ENCODE results near the gene GSG1L.

The GSG1L gene

DNA sequence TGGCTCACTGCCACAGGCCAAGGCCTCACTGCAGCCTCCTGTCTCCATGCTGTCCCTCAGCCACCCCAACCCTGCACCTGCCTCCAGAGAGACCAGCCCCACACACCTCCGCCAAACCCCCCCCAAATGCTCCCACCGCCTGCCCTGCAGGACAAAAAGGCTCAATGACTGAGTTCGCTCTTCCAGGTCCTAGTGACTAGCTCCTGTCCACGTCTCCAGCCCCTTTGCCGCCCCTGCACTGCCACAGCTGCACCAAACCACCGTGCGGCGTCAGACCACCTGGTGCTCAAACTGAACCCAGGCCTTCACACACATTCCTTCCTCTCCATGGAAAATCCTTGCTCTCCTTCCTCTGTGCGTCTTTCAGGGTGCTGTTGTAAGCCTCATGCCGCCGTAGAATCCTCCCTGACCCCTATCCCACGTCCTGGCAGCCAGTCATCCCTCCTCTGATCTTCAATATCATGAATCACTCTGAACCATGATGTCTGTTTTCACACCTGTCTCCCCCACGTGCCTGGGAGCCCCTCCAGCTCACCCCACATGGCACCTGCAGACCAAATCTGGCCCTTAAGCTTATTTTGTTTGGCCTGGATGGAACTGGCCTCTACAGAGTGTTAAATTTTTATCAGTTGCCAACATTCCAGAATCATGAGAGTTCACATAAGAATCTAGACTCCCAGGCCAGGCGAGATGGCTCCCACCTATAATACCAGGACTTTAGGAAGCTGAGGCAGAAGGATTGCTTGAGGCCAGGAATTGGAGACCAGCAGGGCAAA, 4.3 kb upstream of the GSG1L start:
- FAIRE-seq (no peak), DNase-seq (ENCODE audit: insufficient read length, low spot score) (no peak)

DNA sequence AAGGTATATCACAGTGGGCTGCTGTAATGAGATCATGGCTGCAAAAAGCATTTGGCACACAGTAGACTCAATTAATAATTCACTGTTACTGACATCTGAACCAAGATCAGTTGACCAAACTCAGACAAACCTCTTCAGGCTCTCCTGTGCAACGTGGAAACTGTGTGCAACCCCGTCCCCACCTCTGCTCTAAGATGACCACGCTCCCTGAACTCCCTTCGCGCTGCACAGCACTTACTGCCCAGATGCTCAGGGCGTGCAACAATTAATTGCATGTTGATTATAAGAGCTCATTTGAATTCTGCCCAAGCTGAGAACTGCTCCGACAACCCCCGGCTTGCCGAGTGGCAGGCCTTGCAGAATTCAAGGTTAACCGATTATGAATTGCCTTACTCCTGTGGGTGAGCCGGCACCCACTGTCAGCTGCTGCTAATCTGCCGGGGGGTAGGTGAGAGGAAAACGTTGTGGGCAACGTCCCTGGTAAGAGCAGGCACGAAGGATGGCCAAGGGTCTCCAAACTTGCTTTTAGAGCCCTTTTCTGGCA, 1.3 kb upstream of the GSG1L start:
- no peak for FAIRE-seq
- DNase-seq (ENCODE audit: insufficient read length, low spot score), result no peak

GRCh38 chr16:28064150-28064549, 636 bp upstream of the GSG1L start:
- no peak for FAIRE-seq
- DNase-seq (ENCODE audit: insufficient read length, low spot score), result no peak

DNA sequence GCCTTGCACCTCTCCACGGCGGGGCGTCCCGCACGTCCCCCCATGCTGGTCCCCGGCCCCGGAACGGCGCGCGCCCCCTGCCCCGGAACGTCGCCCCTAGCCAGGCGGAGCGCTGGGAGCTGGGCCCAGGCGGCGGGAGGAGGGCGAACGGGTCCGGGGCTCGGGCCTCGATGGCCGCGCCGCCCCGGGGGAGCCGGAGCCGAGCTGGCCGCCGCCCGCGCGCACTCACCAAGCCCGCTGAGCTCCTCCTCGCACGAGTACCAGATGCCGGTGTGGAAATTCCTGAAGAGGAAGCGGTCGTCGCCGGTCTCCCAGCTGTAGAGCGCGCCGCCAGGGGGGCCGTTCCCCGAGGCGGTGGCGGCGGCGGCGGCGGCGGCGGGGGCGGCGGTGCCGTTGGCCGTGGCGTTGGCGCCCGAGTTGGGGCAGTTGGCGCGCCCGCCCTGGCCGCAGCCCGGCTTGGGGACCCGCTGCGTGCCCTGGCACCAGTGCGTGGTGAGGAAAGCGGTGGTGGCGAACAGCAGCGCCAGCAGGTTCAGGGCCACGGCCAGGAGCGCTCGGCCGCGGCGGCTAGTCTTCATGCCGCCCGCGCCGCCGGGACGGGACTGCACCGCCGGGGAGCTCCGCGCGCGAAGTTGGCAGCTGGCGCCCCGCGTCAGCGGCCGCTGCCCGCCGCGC, 530 bp downstream of the GSG1L start:
- DNase-seq (ENCODE audit: insufficient read length, low spot score), result no peak
- no peak for FAIRE-seq

- no peak for FAIRE-seq
- no peak for DNase-seq (ENCODE audit: insufficient read length, low spot score)
These were observed 1.2 kb downstream of the GSG1L start for GRCh38 chr16:28062261-28062846.

- FAIRE-seq (no peak), DNase-seq (ENCODE audit: insufficient read length, low spot score) (no peak)
These were observed 2.0 kb downstream of the GSG1L start for GRCh38 chr16:28061352-28062101.

DNA sequence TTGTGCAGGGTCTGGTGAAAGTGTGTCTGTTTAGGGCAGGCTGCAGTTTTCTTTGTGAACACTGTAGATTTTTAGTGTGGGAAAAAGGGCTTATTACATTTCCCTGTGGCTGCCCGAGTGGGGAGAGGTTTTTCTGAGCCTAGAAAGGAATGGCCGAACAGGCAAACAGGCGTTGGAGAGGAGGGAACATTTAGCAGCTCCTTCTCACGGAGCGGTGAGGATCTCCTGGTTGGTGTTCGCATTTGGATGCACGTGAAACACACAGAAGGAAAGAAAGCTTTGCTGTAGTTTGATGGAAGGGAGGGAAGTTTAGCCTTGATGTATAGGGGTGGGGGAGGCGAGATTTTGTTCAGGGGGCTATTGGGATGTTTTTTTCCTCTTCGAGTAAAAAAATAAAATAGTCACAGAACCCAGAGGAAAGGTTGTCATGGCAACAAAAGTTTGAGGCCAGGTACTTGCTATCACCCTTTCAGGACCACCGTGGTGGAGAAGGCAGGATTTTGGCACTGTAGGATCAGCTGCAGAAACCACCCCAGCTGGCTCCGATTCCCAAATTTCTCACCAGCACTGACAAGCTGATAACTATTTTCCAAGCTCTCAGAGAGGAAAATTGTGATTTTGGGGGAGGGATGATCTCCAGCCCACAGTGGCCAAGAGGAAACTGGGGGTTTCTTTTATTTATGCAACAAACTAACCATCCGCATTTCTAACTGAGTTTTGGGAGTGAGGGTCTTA, 3.5 kb downstream of the GSG1L start:
- FAIRE-seq (no peak), DNase-seq (ENCODE audit: insufficient read length, low spot score) (no peak)

- FAIRE-seq, result no peak
- DNase-seq (ENCODE audit: insufficient read length, low spot score), result no peak
These were observed 4.5 kb downstream of the GSG1L start for GRCh38 chr16:28058839-28059589.

GRCh38 chr16:28057949-28058348, 5.6 kb downstream of the GSG1L start:
- FAIRE-seq (no peak), DNase-seq (ENCODE audit: insufficient read length, low spot score) (no peak)

GRCh38 chr16:28053461-28053860, 10.1 kb downstream of the GSG1L start:
- FAIRE-seq, result no peak

DNA sequence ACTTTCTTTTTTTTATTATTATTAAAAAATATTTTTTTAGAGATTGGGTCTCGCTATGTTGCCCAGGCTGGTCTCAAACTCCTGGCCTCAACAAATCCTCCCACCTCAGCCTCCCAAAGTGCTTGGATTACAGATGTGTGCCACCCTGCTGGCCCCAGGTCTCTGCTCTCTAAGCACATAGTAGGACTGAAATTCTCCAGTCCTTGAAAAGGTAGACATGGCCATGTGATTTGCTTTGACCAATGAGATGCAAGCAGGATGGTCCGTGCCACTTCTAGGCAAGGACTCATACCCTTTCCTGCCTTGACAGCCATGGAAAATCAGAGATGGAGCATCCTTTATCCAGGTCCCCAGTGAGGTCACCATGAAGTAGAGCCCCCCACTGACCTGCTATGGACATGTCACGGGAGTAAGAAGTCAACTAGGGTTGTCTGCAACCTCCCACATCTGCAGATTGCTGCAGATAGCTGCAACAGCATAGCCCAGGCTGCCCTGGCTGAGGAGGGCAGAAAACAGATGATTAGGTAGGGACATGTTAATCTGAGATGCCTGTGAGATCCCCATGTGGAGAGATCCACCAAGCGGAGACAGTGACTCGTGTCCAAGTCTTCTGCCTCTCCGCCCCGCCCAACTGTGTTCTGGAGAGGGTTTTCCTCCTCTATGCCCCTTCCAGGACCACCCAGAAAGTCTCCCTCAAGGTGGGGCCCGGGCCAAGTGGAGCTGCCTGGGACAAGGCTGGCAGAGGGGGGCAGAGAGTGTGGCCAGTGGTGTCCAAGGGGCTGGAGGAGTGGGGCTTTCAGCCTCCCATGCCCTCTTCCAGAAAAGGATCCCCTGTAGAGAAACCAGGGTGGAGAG, 11.0 kb downstream of the GSG1L start:
- DNase-seq (ENCODE audit: insufficient read length, low spot score), result no peak
- FAIRE-seq, result no peak

More at GRCh38 chr16:28053461-28053860, 10.1 kb downstream of the GSG1L start:
- no peak for DNase-seq (ENCODE audit: insufficient read length, low spot score)

- FAIRE-seq (no peak), DNase-seq (ENCODE audit: insufficient read length, low spot score) (no peak)
These were observed 12.0 kb downstream of the GSG1L start for GRCh38 chr16:28051486-28051885.

- FAIRE-seq, result no peak
- DNase-seq (ENCODE audit: insufficient read length, low spot score), result no peak
These were observed 20.7 kb downstream of the GSG1L start for GRCh38 chr16:28042811-28043210.

DNA sequence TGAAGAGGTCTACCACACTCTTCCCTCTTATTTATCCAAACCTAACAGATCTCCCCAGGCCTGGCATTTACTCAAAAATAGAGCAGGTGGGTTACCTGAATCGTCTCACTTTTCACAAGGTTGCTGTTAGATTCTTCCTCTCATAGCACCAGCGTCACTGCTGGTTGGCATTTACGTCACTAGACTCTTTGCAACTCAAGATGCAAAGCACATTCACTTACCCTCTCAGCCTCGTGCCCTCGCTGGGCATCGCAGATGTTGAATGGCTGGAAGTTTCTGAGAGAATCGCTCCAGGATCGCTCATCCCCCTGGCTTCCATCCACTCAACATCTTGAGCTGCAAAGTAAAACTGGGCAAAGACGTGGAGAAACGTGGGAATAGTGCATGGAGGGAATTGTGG, 21.9 kb downstream of the GSG1L start:
- no peak for FAIRE-seq

DNA sequence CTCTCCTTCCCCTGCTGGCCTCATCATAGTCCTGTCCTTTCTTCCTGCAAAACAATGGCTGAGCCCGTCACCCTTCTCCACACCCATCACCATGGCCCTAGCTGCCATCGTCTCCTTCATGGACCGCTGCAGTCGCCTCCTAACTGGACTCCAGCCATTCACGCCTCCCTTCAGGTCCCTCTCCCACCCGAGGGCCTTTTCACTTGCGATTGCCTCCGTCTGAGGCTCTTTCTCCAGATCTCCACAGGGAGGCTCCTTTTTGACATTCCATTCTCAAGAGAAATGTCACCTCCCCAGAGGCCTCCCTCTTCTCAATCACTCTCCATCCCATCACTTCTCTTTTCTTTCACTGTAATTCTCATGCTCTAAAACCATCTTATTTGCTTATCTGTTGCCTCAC, 23.5 kb downstream of the GSG1L start:
- no peak for FAIRE-seq

More for the DNA sequence above, 21.9 kb downstream of the GSG1L start:
- no peak for DNase-seq (ENCODE audit: insufficient read length, low spot score)

GRCh38 chr16:28039493-28039892, 24.0 kb downstream of the GSG1L start:
- FAIRE-seq (no peak), DNase-seq (ENCODE audit: insufficient read length, low spot score) (no peak)

More for the DNA sequence above, 23.5 kb downstream of the GSG1L start:
- no peak for DNase-seq (ENCODE audit: insufficient read length, low spot score)

DNA sequence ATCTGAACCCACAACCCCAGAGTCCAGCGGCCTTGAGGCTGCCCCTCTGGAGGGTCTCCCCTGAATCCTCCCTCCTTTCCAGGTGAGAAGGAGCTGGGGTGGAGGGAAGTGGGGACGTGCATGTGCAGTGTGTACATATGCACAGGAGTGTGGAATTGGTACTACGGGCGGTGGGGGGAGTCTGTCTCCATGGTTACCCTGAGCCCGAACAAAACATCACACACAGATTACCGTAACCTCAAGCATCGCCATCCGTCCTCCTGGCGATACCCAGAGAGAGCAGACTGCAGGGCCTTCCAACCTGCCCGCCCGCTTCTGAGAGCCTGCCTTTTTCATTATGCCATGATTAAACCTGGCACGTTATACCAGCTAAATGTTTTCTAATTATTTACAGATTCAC, 25.1 kb downstream of the GSG1L start:
- DNase-seq (ENCODE audit: insufficient read length, low spot score) (no peak), FAIRE-seq (no peak)

DNA sequence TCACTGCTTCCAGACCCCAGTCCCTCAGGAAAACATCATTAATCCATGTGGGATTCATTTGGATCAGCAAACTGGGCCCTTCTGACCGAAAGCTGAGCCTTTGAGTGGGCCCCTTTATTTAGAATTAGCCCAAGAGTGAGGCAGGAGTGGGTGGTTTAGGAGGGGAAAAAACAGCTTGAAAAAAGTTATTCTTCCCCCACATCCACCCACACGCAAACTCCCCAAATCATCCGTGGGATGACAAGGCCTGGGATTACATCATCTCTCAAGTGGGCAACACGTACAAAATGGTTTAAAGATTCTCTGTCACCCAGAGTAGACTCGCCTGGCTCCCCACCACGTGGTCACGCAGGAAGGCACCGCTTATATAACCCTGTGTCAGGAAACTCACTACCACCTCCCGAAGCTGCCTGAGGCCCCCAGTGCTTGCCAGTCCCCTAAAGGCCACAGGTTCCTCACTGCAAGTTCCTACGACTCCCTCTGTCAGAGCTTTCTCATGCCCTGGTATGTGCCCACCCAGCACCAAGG, 27.6 kb downstream of the GSG1L start:
- no peak for DNase-seq (ENCODE audit: insufficient read length, low spot score)
- FAIRE-seq, result no peak

Measured in GM19239 (cell line).